HG03045 (cell line): Measurements from ENCODE around the gene PTGS2.

Experiments used
- ATAC-seq: cut with Tn5 transposase; IDR thresholded peaks from one replicate; pipeline ENCODE4 v1.9.1; 2021; ENCODE audit warnings: mild to moderate bottlenecking, moderate library complexity; ENCODE audit not compliant: unreplicated experiment

The PTGS2 gene

GRCh38 chr1:186680245-186681061 is at the start of gene PTGS2:
Gene PTGS2 (minus strand): TSS chr1:186680423. CDS start chr1:186680290, 133 bp downstream.
- ATAC-seq, result peak; percentile 87

DNA sequence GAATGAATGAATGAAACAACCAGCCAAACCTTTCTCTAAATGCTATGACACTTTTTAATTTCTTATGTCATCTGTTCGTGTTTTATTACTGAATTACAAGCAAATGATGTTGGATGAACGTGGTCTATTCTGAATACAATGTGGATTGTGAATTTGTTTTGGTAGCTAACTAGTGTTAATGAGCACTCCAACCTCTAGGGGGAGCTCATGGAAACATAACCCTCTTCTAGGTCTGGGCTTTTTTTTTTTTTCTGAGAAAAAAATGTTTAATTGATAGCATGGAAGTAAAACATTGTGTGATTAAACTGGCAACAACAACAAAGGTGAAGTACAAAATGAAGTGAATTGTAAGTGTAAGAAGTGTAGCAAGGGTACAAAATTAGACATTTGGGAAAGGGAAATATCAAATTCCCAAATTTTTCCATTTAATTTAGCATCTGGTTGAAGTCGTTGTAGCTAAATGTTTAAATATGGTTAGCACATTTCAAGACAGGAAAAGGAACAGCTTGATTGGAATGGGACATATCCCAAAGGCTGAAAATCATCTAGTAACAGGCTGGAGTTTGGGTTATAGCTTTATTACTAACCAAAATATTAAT is 42.6 kb upstream of the PTGS2 start:
- no peak for ATAC-seq

GRCh38 chr1:186717286-186717685 is 37.1 kb upstream of the PTGS2 start:
- no peak for ATAC-seq

GRCh38 chr1:186715887-186716809 is 35.9 kb upstream of the PTGS2 start:
- ATAC-seq, result no peak

- ATAC-seq, result no peak
Observed at GRCh38 chr1:186710696-186711095, 30.5 kb upstream of the PTGS2 start.

DNA sequence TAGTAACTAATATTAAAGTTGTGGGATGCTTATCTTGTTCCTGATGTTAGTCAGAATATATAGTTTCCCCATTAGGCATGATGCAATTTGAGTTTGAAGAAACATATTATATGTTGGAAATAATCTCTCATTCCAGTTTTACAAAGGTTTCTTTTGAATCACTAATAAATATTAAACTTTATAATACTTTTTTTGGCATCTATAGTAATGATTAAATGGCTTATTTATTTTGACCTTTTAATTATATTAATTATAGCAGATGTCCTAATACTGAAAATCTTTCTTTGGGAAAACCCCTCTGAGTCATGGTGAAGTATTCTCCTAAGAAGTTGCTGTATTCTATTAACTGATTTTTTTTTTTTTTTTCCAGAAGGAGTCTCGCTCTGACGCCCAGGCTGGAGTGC is 28.5 kb upstream of the PTGS2 start:
- ATAC-seq, result no peak

GRCh38 chr1:186703209-186703766 is 23.1 kb upstream of the PTGS2 start:
- no peak for ATAC-seq

GRCh38 chr1:186700722-186701121 is 20.5 kb upstream of the PTGS2 start:
- no peak for ATAC-seq

DNA sequence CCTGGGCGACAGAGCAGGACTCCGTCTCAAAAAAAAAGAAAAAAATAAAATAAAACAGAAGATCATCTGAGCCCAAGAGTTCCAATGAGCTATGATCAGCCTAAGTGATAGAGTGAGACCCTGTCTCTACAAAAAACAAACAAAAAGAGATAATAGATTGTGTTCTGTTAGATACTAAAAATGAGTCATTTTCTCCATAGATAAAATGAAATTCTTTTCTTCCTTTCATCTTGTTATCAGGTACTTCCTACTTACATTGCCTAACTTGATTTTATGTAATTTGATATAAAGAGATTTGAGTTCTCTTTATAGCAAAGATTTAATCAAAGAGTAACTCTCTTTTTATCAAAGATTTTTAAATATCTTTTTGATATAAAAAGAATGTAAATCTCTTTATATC is 19.3 kb upstream of the PTGS2 start:
- no peak for ATAC-seq

DNA sequence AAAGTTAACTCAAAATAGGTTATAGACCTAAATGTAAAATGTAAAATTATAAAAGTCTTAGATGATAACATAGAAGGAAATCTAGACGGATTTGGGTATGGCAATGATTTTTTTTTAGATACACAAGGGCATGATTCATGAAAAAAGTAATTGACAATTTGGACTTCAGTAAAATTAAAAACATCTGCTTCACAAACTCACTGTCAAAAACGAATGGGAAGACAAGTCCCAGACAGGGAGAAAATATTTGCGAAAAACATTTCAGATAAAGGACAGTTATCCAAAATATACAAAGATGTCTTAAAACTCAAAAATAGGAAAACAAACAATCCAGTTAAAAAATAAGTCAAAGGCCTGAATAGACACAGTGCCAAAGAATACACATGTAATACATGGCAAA is 9.7 kb upstream of the PTGS2 start:
- no peak for ATAC-seq

DNA sequence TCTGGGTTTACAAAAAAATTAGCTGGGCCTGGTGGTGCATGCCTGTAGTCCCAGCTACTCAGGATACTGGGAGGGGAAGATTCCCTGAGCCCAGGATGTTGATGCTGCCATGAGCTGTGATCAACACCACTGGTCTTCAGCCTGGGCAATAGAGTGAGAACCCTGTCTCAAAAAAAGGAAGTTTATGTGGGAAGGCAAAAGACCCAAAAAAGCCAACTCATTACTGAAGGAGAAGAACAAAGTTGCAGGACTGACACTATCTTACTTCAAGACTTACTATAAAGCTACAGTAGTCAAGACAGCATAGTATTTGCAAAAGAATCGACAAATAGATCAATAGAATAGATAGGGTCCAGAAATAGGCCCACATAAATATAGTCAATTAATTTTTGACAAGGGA is 9.2 kb upstream of the PTGS2 start:
- no peak for ATAC-seq

- ATAC-seq, result no peak
Observed at GRCh38 chr1:186683652-186684410, 3.6 kb upstream of the PTGS2 start.

DNA sequence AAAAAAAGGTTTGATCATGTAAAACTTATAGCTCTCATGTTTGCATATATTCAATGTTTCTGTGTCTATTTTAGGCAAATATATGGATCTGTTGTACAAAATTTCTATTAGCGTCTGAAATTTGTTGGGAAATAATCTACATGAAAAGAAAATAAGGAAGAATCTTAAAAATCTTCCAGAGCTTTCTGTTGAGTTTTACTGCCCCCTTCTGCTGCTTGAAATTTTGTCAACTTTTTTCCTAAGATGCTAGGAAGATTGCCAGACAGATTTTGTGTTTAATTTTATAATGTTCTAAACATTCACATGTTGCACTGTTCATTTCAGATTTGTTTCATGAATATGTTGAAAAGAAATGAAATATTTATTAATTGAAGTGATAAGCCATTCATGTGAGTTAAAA is 2.5 kb upstream of the PTGS2 start:
- no peak for ATAC-seq

DNA sequence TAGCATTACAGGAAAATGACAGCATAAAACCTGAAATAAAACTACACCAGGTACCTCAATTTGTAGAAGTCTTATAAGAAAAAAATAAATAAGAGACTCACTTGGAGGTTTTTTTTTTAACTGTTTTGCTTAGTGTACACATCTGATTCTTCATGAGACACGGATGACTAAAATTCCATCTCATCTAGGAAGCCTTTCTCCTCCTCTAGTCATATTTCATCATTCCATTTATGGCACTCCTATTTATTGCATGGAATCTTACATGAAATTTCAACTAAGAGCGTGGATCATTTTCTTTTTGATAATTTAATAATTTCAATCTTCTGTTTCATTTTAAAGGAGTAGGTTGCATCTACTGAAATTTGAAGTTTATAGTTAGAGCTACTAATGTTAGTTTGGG is 1.6 kb upstream of the PTGS2 start:
- ATAC-seq, result no peak

GRCh38 chr1:186681121-186681520 is 898 bp upstream of the PTGS2 start:
- ATAC-seq, result no peak

DNA sequence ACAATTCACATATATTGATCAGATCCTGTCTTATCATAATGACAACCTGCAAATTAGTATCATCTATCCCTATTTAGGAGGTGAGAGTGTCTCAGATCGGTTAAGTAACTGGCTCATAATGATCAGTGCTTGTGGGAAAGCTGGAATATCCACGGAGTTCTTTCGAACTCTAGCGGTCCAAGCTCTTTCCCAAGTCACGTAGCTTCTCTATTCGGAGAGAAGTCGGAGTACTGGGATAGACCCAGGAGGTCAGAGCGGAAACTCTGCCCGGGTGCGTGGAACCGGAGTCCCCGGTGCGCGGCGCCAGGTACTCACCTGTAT is 339 bp downstream of the PTGS2 start:
- ATAC-seq, result no peak

DNA sequence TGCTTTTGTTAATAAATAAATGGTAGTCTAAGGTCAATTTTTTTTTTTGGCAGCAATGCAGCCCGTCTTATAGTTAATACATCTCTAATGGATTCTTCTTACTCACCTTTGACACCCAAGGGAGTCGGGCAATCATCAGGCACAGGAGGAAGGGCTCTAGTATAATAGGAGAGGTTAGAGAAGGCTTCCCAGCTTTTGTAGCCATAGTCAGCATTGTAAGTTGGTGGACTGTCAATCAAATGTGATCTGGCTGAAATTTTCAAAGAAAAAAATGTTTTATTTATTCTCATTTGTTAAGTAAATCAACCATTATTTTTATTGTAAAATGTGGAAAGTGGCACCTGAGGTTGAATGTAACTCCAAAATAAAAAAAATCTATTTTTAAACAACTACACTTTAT is 2.1 kb downstream of the PTGS2 start:
- ATAC-seq, result no peak

DNA sequence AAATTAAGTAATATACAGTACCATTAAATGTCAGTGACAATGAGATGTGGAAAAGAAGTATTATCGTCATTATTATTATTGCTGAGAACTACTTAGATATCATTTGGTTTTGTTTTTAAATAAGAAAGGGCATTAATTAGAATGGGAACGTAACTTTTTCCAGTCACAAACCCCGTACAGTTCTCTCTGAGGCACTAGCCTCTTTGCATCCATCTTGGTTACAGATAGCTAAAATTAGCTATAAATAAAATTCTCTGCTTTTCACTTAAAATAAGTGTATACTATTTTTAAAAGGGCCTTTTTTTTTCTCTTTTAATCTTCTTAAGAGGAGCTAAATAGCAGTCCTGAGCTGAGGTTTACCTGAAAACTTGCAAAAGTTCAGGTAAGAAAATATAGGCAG is 7.6 kb downstream of the PTGS2 start:
- no peak for ATAC-seq

DNA sequence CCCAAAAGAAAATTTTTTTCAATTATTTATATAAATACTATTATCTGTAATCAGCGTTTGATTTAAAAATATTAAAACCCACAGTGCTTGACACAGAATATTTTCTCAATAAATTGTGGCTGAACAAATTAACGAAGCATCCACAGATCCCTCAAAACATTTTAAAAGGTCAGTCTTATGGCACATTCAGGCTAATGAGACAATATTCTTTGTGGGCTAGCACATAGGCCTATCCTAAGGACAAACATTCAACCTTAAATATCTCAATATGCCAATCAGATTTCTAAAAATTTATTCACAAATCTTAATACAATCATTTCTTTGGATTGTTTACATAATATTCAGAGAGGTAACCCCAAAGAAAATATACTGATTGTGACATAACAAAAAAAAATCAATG is 8.1 kb downstream of the PTGS2 start:
- ATAC-seq, result no peak

DNA sequence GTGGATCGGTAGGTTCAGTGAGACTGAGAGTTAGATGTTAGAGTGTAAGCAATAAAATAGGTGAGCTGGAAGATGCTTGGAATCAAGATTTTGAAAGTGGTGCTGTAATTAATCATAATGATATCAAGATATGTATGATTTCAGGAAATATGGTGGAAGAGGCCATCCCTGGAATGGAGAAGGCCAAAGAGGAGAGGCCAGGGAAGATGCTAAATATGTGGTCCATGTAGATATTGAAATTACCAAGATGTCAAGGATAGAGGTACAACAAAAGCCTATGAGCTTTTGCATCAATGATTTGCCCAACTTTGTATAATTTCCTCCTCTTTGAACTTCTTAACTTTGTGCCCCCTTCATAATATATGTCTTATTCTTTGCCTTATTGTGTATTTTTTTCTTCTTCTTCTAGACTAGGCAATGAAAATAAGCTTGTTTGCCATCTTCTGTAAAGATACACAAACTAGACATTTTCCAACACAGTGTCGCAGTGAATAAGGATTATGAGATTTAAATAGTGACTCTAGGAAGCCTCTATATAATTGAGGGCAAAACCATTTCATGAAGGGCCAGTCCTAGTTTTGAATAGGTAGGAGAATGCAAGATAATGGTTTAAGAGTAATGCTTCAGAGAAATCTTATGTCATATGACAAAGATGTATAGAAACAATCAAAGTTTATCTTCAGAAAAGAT is 8.9 kb downstream of the PTGS2 start:
- ATAC-seq, result no peak
